GM12872 (cell line): ENCODE data around the gene ATP10D.

Source experiments
- TF ChIP-seq, protein P1 (sequence below): IDR thresholded peaks from 3 replicates; pipeline ENCODE4 v1.5.1; 2011; ENCODE audit warnings: low read depth, mild to moderate bottlenecking, low read length, moderate library complexity; ENCODE audit not compliant: insufficient read depth

ATP10D gene

DNA sequence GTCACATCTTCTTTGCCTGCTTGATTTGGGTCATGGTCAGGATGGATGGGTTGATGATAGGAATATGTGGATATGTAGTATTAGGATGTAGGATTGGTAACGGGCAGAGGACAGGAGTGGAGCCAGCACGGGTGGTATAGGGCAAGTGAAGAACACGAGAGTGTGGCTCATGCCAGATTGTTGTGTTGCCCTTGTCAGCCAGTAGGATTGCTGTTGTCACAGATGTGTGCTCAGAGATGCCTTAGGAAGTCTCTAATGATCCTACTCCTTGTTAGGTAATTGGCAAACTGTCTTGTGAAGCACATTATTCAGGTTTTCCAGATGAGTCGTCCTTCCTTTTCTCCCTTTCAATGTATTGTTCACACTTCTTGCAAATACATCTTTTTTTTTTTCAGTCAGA is 5.5 kb downstream of the ATP10D start:
- TF ChIP-seq, protein P1, sequence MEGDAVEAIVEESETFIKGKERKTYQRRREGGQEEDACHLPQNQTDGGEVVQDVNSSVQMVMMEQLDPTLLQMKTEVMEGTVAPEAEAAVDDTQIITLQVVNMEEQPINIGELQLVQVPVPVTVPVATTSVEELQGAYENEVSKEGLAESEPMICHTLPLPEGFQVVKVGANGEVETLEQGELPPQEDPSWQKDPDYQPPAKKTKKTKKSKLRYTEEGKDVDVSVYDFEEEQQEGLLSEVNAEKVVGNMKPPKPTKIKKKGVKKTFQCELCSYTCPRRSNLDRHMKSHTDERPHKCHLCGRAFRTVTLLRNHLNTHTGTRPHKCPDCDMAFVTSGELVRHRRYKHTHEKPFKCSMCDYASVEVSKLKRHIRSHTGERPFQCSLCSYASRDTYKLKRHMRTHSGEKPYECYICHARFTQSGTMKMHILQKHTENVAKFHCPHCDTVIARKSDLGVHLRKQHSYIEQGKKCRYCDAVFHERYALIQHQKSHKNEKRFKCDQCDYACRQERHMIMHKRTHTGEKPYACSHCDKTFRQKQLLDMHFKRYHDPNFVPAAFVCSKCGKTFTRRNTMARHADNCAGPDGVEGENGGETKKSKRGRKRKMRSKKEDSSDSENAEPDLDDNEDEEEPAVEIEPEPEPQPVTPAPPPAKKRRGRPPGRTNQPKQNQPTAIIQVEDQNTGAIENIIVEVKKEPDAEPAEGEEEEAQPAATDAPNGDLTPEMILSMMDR, result peak; percentile 78

DNA sequence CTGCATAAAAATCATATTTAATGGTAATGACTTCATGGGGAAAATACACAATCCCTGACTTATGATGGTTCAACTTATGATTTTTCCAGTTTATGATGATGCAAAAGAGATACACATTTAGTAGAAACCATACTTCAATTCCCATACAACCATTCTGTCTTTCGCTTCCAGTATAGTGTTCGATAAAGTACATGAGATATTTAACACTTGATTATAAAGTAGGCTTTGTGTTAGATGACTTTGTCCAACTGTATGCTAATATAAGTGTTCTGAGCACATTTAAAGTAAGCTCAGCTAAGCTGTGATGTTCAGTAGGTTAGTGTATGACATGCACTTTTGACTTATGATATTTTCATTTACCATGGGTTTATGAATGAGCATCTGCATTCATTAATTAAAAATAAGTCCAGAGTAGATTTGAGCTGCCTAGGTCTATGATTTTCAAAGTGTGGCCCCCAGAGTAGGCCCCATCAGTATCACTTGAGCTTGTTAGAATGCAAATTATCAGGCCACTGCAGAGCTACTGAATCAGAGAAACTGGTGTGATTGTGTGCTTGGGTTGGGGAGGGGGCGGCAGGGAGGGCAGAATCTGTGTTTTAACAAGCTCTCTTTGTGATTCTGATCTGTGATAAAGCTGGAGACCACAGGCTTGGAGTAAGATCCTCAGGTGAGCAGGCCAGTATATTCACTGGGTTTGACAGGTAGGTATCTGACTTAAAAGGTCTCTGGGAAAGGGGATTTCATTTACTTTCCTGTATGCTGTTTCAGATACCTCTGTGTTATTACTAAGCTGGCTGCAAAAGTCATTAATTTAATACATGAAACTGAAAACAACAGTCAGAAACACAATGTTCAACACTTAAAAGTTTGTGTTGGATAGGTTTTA is 8.4 kb downstream of the ATP10D start:
- TF ChIP-seq, protein P1, result no peak

DNA sequence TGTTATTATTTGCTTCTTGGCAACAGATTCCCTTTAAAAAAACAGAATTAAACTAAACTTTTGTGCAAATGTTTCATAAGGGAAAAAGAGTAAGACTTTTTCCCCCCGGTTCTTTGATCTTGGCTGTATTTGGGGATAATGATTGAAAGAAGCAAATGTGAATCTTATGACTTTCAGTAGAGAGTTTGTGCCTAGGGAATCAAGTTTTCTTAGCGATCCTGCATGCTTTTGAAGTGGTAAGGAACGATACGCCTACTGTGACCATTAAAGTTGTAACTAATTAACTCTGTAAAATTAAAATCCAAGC is 9.0 kb downstream of the ATP10D start:
- TF ChIP-seq, protein P1, result no peak

DNA sequence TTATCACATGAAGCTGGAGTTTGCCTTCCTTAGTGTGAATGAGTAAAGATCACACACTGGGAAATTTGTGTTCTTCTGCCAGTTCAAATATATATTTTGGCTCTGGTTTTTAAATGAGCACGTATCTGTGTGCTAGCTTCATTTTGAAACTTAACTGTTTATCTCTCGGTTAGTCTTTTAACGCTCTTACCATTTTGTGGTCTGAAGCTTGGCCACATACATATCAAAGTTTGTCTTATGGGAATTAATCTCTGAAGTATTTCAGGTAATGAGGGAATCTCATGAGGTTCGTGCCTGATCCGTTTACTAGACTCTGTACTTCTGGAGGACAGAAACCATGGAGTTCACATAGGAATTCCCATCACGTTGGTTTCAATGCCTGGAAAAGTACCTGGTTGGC is 13.8 kb downstream of the ATP10D start:
- TF ChIP-seq, protein P1, result no peak

DNA sequence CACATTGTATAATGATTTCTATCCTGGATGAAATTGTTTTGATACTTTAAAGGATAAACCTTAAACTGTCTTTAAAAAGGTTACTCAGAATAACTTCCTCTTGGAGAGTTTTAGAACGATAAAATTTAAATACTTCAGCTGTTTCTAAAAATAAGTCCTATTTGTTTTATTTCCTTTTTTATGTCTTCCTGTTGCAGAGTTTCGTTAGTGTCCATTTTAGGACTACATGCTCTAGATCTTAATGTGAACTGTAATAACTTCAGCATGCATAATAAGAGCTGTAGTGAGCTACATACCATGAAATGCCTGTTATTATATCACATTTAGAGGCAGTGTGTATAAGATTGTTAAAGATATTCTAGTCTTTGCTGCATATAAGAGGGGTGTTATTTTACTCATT is 14.6 kb downstream of the ATP10D start:
- TF ChIP-seq, protein P1, result no peak

DNA sequence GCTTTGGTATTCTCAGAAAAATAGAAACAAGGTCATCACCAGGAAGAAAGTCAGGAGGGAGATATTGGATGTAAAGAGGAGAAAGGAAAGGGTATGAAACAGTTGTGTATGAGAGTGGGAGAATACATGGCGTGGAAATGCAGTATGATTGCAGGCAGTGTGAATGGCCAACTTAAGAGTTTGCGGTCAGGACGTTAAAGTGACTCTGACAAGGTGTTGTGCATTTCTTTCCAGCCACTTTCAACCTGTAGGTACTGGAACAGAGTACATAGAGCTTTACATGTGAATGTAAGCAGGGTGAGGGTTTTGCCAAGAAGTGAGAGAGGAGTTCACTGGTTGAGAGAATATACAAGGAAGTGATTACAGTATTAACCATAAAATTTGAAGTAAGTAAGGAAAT is 15.7 kb downstream of the ATP10D start:
- TF ChIP-seq, protein P1, result no peak

DNA sequence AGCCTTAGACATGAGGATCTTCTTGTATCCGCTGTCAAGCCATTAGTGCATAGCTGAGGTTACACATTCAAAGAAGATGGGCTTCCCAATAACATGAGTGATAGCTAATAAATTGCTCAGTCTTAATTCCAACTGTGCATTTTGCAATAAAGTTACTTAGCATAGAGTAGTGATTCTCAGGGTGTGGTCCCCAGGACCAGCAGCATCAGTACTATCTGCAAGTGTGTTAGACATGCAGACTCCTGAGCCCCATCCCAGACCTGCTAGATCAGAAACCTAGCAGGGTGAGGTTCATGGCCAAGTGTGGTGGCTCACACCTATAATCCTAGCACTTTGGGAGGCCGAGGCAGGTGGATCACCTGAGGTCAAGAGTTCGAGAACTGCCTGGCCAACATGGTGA is 20.1 kb downstream of the ATP10D start:
- TF ChIP-seq, protein P1, result no peak
